Measurements from ENCODE around the gene CD86. TPM values are rescaled to one million over a fixed set of nuclear protein-coding genes. Genes with fewer than 3 reads are reported as not detected.

The CD86 gene
- total RNA-seq, 4 donors from 2014 or later, result 5.7 to 10.9 (median 8.4) TPM

DNA sequence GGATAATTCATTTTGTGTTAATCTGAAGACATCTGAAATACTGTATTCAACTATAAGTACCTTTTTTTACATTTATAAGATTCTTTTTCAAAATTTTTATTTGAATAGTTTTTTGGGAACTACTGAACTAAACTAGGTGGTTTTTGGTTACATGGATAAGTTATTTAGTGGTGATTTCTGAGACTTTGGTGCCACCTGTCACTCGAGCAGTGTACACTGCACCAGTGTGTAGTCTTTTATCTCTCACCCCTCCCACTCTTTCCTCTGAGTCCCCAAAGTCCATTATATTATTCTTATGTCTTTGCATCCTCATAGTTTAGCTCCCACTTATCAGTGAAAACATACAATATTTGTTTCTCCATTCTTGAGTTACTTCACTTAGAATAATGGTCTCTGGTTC lies 57.6 kb downstream of the CD86 start:
- DNase-seq (ENCODE audit: low spot score in 2 of 2), result no peak
- Histone ChIP-seq H3K4me1 (no peaks in the 10 kb centered on the region), H3K9me3 (peaks cover 0 to 4% (median 0%) of the 10 kb centered on the region in 4 donors), H3K27me3 (no peaks in the 10 kb centered on the region), H3K4me3 (no peak overlapping the region), H3K27ac (no peak overlapping the region), H3K36me3 (no peaks in the 10 kb centered on the region)
- TF ChIP-seq, protein P1, sequence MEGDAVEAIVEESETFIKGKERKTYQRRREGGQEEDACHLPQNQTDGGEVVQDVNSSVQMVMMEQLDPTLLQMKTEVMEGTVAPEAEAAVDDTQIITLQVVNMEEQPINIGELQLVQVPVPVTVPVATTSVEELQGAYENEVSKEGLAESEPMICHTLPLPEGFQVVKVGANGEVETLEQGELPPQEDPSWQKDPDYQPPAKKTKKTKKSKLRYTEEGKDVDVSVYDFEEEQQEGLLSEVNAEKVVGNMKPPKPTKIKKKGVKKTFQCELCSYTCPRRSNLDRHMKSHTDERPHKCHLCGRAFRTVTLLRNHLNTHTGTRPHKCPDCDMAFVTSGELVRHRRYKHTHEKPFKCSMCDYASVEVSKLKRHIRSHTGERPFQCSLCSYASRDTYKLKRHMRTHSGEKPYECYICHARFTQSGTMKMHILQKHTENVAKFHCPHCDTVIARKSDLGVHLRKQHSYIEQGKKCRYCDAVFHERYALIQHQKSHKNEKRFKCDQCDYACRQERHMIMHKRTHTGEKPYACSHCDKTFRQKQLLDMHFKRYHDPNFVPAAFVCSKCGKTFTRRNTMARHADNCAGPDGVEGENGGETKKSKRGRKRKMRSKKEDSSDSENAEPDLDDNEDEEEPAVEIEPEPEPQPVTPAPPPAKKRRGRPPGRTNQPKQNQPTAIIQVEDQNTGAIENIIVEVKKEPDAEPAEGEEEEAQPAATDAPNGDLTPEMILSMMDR (IDR thresholded peaks at IDR 0.05), result no peak
- TF ChIP-seq POLR2A (IDR thresholded peaks at IDR 0.05) (no peak), EP300 (IDR thresholded peaks at IDR 0.05) (no peak)
- 44 to 55% methylated on average over 1 of the region's 1 CpG for WGBS, 2 donors

GRCh38 chr3:122123850-122124249 lies 68.7 kb downstream of the CD86 start:
- 83 to 89% methylated on average over 1 of the region's 1 CpG for WGBS, 2 donors
- Histone ChIP-seq H3K36me3 (no peaks in the 10 kb centered on the region), H3K27ac (no peak overlapping the region), H3K9me3 (peaks cover 0 to 8% (median 0%) of the 10 kb centered on the region in 4 donors), H3K27me3 (no peaks in the 10 kb centered on the region), H3K4me1 (no peaks in the 10 kb centered on the region), H3K4me3 (no peak overlapping the region)
- TF ChIP-seq EP300 (IDR thresholded peaks at IDR 0.05) (no peak), POLR2A (IDR thresholded peaks at IDR 0.05) (no peak)
- no peak for DNase-seq (ENCODE audit: low spot score in 2 of 2)

- H3K36me3 ChIP-seq, result no peaks in the 10 kb centered on the region
- no peaks in the 10 kb centered on the region for H3K4me1 ChIP-seq
- peaks cover 0 to 10% (median 0%) of the 10 kb centered on the region in 4 donors for H3K9me3 ChIP-seq
- no peak for DNase-seq (ENCODE audit: low spot score in 2 of 2)
- H3K27me3 ChIP-seq, result no peaks in the 10 kb centered on the region
- no peak overlapping the region for H3K27ac ChIP-seq
- 79 to 88% methylated on average over 7 of the region's 7 CpGs for WGBS, 2 donors
- no peak overlapping the region for H3K4me3 ChIP-seq
- TF ChIP-seq EP300 (IDR thresholded peaks at IDR 0.05) (no peak), POLR2A (IDR thresholded peaks at IDR 0.05) (no peak)
- TF ChIP-seq, protein P1 (IDR thresholded peaks at IDR 0.05), result no peak
Measured at GRCh38 chr3:122132949-122133540, 77.9 kb downstream of the CD86 start.

DNA sequence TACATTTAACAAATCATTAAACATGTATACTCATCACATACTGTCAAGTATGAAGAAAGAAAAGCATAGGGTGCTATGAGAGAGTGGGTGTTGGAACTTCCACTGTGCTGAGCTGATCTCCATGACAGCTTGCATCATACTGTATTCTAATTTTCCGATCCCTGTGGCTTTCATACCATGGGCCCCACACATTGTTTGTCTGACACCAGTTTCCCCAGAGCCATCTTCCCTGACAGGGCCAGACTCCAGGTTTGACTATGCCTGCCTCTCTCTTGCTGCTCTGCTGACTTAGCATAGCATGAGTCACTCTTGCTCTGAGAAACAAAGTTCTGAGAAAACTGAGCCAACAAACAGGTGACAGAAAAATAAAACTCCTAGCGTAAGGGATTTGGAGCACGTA lies 91.3 kb downstream of the CD86 start:
- Histone ChIP-seq H3K27ac (no peak overlapping the region), H3K9me3 (peaks cover 0 to 11% (median 0%) of the 10 kb centered on the region in 4 donors), H3K4me1 (no peaks in the 10 kb centered on the region), H3K4me3 (no peak overlapping the region), H3K27me3 (no peaks in the 10 kb centered on the region), H3K36me3 (no peaks in the 10 kb centered on the region)
- 90 to 92% methylated on average over 3 of the region's 3 CpGs for WGBS, 2 donors
- no peak for TF ChIP-seq POLR2A (IDR thresholded peaks at IDR 0.05)
- TF ChIP-seq, protein P1 (IDR thresholded peaks at IDR 0.05), result no peak
- no peak for TF ChIP-seq EP300 (IDR thresholded peaks at IDR 0.05)
- no peak for DNase-seq (ENCODE audit: low spot score in 2 of 2)

DNA sequence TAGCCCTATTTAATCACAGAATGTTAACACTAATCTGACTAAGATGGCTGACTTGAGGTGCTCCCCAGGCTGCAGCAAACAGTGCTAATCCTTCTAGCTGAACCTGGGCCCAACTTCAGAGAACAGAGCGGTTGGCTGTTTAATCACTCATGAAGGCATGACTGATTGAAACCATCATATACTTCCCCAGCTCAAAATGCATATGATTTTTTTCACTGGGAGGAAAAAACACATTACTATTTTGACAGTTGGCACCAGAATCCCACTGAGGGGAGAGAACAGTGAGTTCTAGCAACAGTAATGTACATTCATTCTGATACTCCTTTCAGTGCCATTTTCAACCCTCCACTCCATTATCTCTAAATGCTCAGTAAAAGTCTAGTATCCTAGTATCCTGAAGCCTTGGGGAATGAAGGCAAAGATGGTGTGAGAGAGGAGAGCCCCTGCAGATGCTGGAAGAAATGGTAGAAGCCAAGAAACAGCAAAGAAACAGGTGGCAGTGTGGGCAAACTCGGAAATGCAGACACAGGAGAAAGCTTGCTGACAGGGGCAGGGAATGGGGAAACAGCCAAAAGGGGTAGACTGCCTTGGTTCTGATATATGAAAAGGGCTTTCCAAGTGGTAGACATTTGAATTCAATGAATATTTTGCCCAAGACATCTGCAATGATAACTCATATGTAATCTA lies 93.9 kb downstream of the CD86 start:
- Histone ChIP-seq H3K27me3 (no peaks in the 10 kb centered on the region), H3K27ac (no peak overlapping the region), H3K36me3 (no peaks in the 10 kb centered on the region), H3K4me1 (no peaks in the 10 kb centered on the region), H3K9me3 (peaks cover 0 to 9% (median 0%) of the 10 kb centered on the region in 4 donors), H3K4me3 (no peak overlapping the region)
- TF ChIP-seq, protein P1 (IDR thresholded peaks at IDR 0.05), result no peak
- TF ChIP-seq POLR2A (IDR thresholded peaks at IDR 0.05) (no peak), EP300 (IDR thresholded peaks at IDR 0.05) (no peak)
- 59 to 63% methylated on average over 2 of the region's 2 CpGs for WGBS, 2 donors
- DNase-seq (ENCODE audit: low spot score in 2 of 2), result no peak
